Adipocyte (in vitro differentiated cells): ENCODE data around the gene TTF1.

Experiments used
- DNase-seq: peaks from one replicate; pipeline ENCODE4 v3.0.0-alpha.2; 2015; ENCODE audit warnings: low read depth
- H3K27me3 ChIP-seq: replicated peaks from 2 replicates; pipeline ENCODE4 v1.7.0; 2013; ENCODE audit warnings: mild to moderate bottlenecking, low read length, moderate library complexity; ENCODE audit not compliant: control insufficient read depth, insufficient read depth
- H3K36me3 ChIP-seq: 2 replicates; pipeline ENCODE4 v1.7.0; 2013; ENCODE audit warnings: low read length, mild to moderate bottlenecking, moderate library complexity; ENCODE audit not compliant: control insufficient read depth, insufficient read depth, severe bottlenecking
- H3K4me1 ChIP-seq: 2 replicates; pipeline ENCODE4 v1.7.0; 2013; ENCODE audit warnings: mild to moderate bottlenecking, low read length, moderate library complexity; ENCODE audit not compliant: control insufficient read depth, insufficient read depth
- H3K4me3 ChIP-seq: 2 replicates; pipeline ENCODE4 v1.7.0; 2013; ENCODE audit warnings: mild to moderate bottlenecking, low read length, moderate library complexity
- H3K9ac ChIP-seq: 2 replicates; pipeline ENCODE4 v1.7.0; 2013; ENCODE audit warnings: mild to moderate bottlenecking, low read length, moderate library complexity
- H3K9me3 ChIP-seq: 2 replicates; pipeline ENCODE4 v1.7.0; 2013; ENCODE audit warnings: mild to moderate bottlenecking, low read length, moderate library complexity; ENCODE audit not compliant: control insufficient read depth

The TTF1 gene

GRCh38 chr9:132327537-132327936 lies 79.1 kb downstream of the TTF1 start:
- H3K36me3 ChIP-seq: peaks cover 82% of the 10 kb centered on the region

More at GRCh38 chr9:132327537-132327936, 79.1 kb downstream of the TTF1 start:
- Histone ChIP-seq H3K4me3 (no peak overlapping the region), H3K4me1 (no peaks in the 10 kb centered on the region), H3K27me3 (no peaks in the 10 kb centered on the region), H3K9ac (no peak overlapping the region), H3K9me3 (no peaks in the 10 kb centered on the region)
- DNase-seq: no peak
